Glutamatergic neuron (in vitro differentiated cells): ENCODE data around the gene FBN2. TPM values are rescaled to one million over a fixed set of nuclear protein-coding genes. Genes with fewer than 3 reads are reported as not detected.

Source experiments
- DNase-seq: peaks from one replicate; pipeline ENCODE4 v3.0.0; 2022
- H3K27ac Mint-ChIP-seq: one replicate; pipeline ENCODE4 v1.8.0; 2020; ENCODE audit warnings: mild to moderate bottlenecking, mixed read lengths, inconsistent platforms; ENCODE audit not compliant: unreplicated experiment
- H3K27me3 Mint-ChIP-seq: one replicate; pipeline ENCODE4 v1.8.0; 2020; ENCODE audit warnings: mild to moderate bottlenecking, moderate library complexity, mixed read lengths, inconsistent platforms; ENCODE audit not compliant: unreplicated experiment
- H3K36me3 Mint-ChIP-seq: one replicate; pipeline ENCODE4 v1.8.0; 2020; ENCODE audit warnings: mild to moderate bottlenecking, mixed read lengths, inconsistent platforms; ENCODE audit not compliant: unreplicated experiment
- H3K4me1 Mint-ChIP-seq: one replicate; pipeline ENCODE4 v1.8.0; 2020; ENCODE audit warnings: mild to moderate bottlenecking, low read depth, mixed read lengths, inconsistent platforms; ENCODE audit not compliant: unreplicated experiment
- H3K4me3 Mint-ChIP-seq: one replicate; pipeline ENCODE4 v1.8.0; 2020; ENCODE audit warnings: mild to moderate bottlenecking, mixed read lengths, inconsistent platforms; ENCODE audit not compliant: unreplicated experiment
- H3K9me3 Mint-ChIP-seq: one replicate; pipeline ENCODE4 v1.8.0; 2020; ENCODE audit warnings: mild to moderate bottlenecking, moderate library complexity, mixed read lengths, inconsistent platforms; ENCODE audit not compliant: unreplicated experiment
- CTCF ChIP-seq: fragments of 200-600 bp; sonication (generic); IDR thresholded peaks from one replicate; pipeline ENCODE4 v1.5.0; 2021; ENCODE audit not compliant: partially characterized antibody, unreplicated experiment
- total RNA-seq: library from RNA; stranded (reverse); fragmentation: NEBNext Ultra II Directional; extraction: Animal tissue kit (Norgen Biotek cat#: 25700); gene quantifications from one replicate; pipeline ENCODE4 v1.2.1, GENCODE V29; 2021; ENCODE audit not compliant: unreplicated experiment

The FBN2 gene
- total RNA-seq, 1 donor from 2014 or later = 0.86 TPM

GRCh38 chr5:128357226-128357625, 180.8 kb downstream of the FBN2 start:
- Mint-ChIP-seq H3K27me3 (no peaks in the 10 kb centered on the region), H3K9me3 (no peaks in the 10 kb centered on the region), H3K27ac (no peak overlapping the region), H3K36me3 (no peaks in the 10 kb centered on the region), H3K4me3 (no peak overlapping the region), H3K4me1 (no peaks in the 10 kb centered on the region)
- no peak for TF ChIP-seq CTCF
- no peak for DNase-seq

DNA sequence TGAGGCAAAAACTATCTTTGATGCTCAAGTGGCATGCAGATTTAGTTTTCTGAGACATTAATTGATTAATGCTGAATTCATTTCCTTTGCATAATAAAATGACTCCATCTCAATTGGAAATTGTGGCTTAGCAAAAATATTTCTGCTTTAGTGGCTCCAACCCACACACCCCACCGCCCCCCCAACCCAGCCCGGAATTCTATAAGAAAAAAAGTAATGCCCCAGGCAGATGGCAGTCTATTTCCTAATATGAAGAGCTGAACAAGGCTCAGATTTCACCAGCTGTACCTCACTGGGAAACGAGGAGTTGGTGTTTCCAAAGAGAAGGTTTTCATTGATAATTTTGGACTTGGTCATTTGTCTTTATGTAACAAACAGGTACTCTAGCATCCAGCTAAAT, 182.1 kb downstream of the FBN2 start:
- no peak for TF ChIP-seq CTCF
- Mint-ChIP-seq H3K9me3 (no peaks in the 10 kb centered on the region), H3K4me3 (no peak overlapping the region), H3K36me3 (no peaks in the 10 kb centered on the region), H3K27ac (no peak overlapping the region), H3K27me3 (no peaks in the 10 kb centered on the region), H3K4me1 (no peaks in the 10 kb centered on the region)
- DNase-seq = no peak

GRCh38 chr5:128353441-128354107, 184.5 kb downstream of the FBN2 start:
- no peak for TF ChIP-seq CTCF
- Mint-ChIP-seq H3K27ac (no peak overlapping the region), H3K4me1 (no peaks in the 10 kb centered on the region), H3K27me3 (no peaks in the 10 kb centered on the region), H3K4me3 (no peak overlapping the region), H3K9me3 (no peaks in the 10 kb centered on the region), H3K36me3 (no peaks in the 10 kb centered on the region)
- DNase-seq = no peak

- no peak for TF ChIP-seq CTCF
- H3K27ac Mint-ChIP-seq = no peak overlapping the region
- H3K27me3 Mint-ChIP-seq = no peaks in the 10 kb centered on the region
- H3K4me1 Mint-ChIP-seq = no peaks in the 10 kb centered on the region
- no peak for DNase-seq
- no peaks in the 10 kb centered on the region for H3K36me3 Mint-ChIP-seq
- no peaks in the 10 kb centered on the region for H3K9me3 Mint-ChIP-seq
- H3K4me3 Mint-ChIP-seq = no peak overlapping the region
Measured at GRCh38 chr5:128350705-128351104, 187.3 kb downstream of the FBN2 start.

DNA sequence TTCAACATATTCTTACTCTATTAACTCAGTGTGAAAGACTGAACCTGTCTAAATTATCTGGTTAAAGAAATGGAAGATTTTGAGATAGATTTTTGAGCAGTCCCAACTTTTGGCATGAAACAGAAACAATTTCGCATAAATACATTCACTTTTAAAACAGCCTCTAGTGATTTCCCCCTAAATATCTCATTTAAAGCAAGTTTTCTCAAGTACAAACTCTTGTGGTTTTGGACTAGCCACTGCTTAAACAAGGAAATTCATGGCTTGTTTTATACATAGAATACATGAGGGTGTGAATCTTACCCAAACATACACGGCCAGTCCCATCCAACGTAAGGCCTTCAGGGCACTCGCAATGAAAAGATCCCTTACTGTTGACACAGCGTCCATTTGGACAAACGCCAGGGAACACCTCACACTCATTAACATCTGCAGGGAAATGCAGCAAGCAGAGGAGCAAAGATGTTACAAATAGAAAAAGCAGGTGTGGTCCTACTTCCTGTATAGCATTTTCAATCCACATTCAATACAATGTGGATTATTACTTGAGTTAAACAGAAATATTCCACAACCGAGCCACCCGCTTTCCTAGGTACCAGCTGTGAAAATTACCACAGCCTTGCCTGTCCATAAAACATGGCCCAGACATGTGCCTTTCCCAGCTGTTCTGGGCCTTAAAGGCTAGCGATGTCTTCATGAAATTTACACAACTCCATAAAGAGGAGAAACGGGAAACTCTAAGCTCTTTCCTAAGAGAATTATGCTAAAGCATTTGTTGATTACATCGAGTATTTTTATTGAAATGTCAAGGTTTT, 188.8 kb downstream of the FBN2 start:
- H3K9me3 Mint-ChIP-seq = no peaks in the 10 kb centered on the region
- no peak for TF ChIP-seq CTCF

More for the DNA sequence above, 188.8 kb downstream of the FBN2 start:
- H3K4me3 Mint-ChIP-seq = no peak overlapping the region
- H3K4me1 Mint-ChIP-seq = no peaks in the 10 kb centered on the region
- no peak for DNase-seq
- no peak overlapping the region for H3K27ac Mint-ChIP-seq
- H3K36me3 Mint-ChIP-seq = no peaks in the 10 kb centered on the region
- H3K27me3 Mint-ChIP-seq = no peaks in the 10 kb centered on the region
